IMR-90 (cell line): Measurements from ENCODE around the gene PRKN.

ENCODE experiments used
- BHLHE40 ChIP-seq: fragments of 150-350 bp; IDR thresholded peaks from 2 replicates; pipeline ENCODE4 v1.6.1; 2016; ENCODE audit warnings: mild to moderate bottlenecking, low read depth, low read length
- CEBPB ChIP-seq: IDR thresholded peaks from 2 replicates; pipeline ENCODE4 v1.6.1; 2012; ENCODE audit warnings: low read depth, low read length, improper control_type of control experiment
- CTCF ChIP-seq: conservative IDR thresholded peaks from 2 replicates; pipeline ENCODE4 v1.5.1; 2012; ENCODE audit warnings: mild to moderate bottlenecking, low read depth, low read length, improper control_type of control experiment
- FOS ChIP-seq: fragments of 150-350 bp; IDR thresholded peaks from 2 replicates; pipeline ENCODE4 v1.6.1; 2016; ENCODE audit warnings: low read depth, low read length
- MAFK ChIP-seq: IDR thresholded peaks from 2 replicates; pipeline ENCODE4 v1.6.1; 2012; ENCODE audit warnings: low read depth, low read length, improper control_type of control experiment
- MXI1 ChIP-seq: IDR thresholded peaks from 2 replicates; pipeline ENCODE4 v1.6.1; 2012; ENCODE audit warnings: low read depth, mild to moderate bottlenecking, low read length, moderate library complexity, borderline replicate concordance
- NFE2L2 ChIP-seq: fragments of 150-350 bp; IDR thresholded peaks from 2 replicates; pipeline ENCODE4 v1.6.1; 2016; ENCODE audit warnings: low read depth, mild to moderate bottlenecking, low read length
- POLR2A ChIP-seq: IDR thresholded peaks from 2 replicates; pipeline ENCODE4 v1.6.1; 2012; ENCODE audit warnings: mild to moderate bottlenecking, low read depth, low read length
- RAD21 ChIP-seq: IDR thresholded peaks from 2 replicates; pipeline ENCODE4 v1.6.1; 2012; ENCODE audit warnings: low read length, improper control_type of control experiment
- RCOR1 ChIP-seq: IDR thresholded peaks from 2 replicates; pipeline ENCODE4 v1.6.1; 2012; ENCODE audit warnings: mild to moderate bottlenecking, low read length, improper control_type of control experiment; ENCODE audit not compliant: insufficient replicate concordance
- RFX5 ChIP-seq: IDR thresholded peaks from 2 replicates; pipeline ENCODE4 v1.8.0; 2012; ENCODE audit warnings: low read depth, mild to moderate bottlenecking, low read length, moderate library complexity
- SMC3 ChIP-seq: fragments of 150-350 bp; IDR thresholded peaks from 2 replicates; pipeline ENCODE4 v1.6.1; 2016; ENCODE audit warnings: low read depth, mild to moderate bottlenecking, antibody characterized with exemption, low read length, moderate library complexity
- USF2 ChIP-seq: fragments of 150-350 bp; IDR thresholded peaks from 2 replicates; pipeline ENCODE4 v1.6.1; 2017; ENCODE audit warnings: mild to moderate bottlenecking, antibody characterized with exemption, low read length, low read depth
- TF ChIP-seq, protein P1 (sequence below): fragments of 150-350 bp; IDR thresholded peaks from 2 replicates; pipeline ENCODE4 v1.6.1; 2016; ENCODE audit warnings: low read depth, mild to moderate bottlenecking, low read length, moderate library complexity, borderline replicate concordance

DNA sequence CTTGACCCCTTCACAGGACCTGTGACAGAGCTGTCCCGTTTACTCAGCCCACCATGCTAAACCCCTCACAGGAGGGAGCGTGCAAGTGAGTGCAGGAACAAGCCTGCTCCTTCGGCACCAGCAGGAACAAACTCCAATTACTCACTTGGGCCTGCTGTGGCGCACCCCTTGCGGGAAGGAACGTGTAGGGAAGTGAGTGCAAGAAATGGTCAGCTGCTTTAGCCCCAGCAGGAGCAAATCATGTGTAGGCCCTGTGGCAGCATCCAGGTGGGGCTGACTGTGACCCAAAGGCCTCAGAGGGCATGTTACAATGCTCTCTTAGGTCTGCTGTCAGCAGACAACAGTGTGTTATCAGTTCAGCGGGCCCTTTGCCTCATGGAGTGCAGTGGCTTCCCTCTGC is 574.4 kb downstream of the PRKN start:
- TF ChIP-seq POLR2A (no peak), RFX5 (no peak), CTCF (no peak), MAFK (no peak), CEBPB (no peak), FOS (no peak), USF2 (no peak), RAD21 (no peak), RCOR1 (no peak), MXI1 (no peak), BHLHE40 (no peak), NFE2L2 (no peak), SMC3 (no peak)
- TF ChIP-seq, protein P1, sequence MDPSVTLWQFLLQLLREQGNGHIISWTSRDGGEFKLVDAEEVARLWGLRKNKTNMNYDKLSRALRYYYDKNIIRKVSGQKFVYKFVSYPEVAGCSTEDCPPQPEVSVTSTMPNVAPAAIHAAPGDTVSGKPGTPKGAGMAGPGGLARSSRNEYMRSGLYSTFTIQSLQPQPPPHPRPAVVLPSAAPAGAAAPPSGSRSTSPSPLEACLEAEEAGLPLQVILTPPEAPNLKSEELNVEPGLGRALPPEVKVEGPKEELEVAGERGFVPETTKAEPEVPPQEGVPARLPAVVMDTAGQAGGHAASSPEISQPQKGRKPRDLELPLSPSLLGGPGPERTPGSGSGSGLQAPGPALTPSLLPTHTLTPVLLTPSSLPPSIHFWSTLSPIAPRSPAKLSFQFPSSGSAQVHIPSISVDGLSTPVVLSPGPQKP: no peak
